Neutrophil (primary cell): Measurements from ENCODE around the gene DOCK3.
"Not testable (repeated sequence)": the region's sequence is repeated elsewhere in the genome, so short reads cannot be mapped to it uniquely, and the experiment has no call there.

ENCODE experiments used
- H3K27ac ChIP-seq: fragments of 200-600 bp; sonication (generic); 2 replicates; pipeline ENCODE4 v1.5.1; 2016; ENCODE audit warnings: mild to moderate bottlenecking, moderate library complexity
- H3K27me3 ChIP-seq: fragments of 200-600 bp; sonication (generic); 2 replicates; pipeline ENCODE4 v1.6.0; 2016; ENCODE audit warnings: mild to moderate bottlenecking
- H3K36me3 ChIP-seq: fragments of 200-600 bp; sonication (generic); 2 replicates; pipeline ENCODE4 v1.5.1; 2017
- H3K4me1 ChIP-seq, 2 experiments: fragments of 200-600 bp in 1 of 2; sonication (generic) in 1 of 2; 1 replicate in 1 of 2; 2 replicates in 1 of 2; pipeline versions ENCODE4 v1.5.1 to v1.6.1; 2013 to 2016; ENCODE audit warnings: low read depth in 1 of 2, low read length in 1 of 2, mild to moderate bottlenecking in 1 of 2, moderate library complexity in 1 of 2; ENCODE audit not compliant: control insufficient read depth in 1 of 2, insufficient read depth in 1 of 2
- H3K4me3 ChIP-seq, 2 experiments: fragments of 200-600 bp in 1 of 2; sonication (generic) in 1 of 2; 1 replicate in 1 of 2; 2 replicates in 1 of 2; pipeline ENCODE4 v1.5.1; 2013 to 2016; ENCODE audit warnings: low read depth in 1 of 2, low read length in 1 of 2, mild to moderate bottlenecking in 1 of 2, moderate library complexity in 1 of 2
- H3K9me3 ChIP-seq: fragments of 200-600 bp; sonication (generic); 2 replicates; pipeline ENCODE4 v1.5.1; 2016
- CTCF ChIP-seq: fragments of 200-600 bp; sonication (generic); IDR thresholded peaks from 2 replicates; pipeline ENCODE4 v1.5.1; 2016; ENCODE audit warnings: antibody characterized with exemption

DOCK3 gene

GRCh38 chr3:50883755-50884154, 209.0 kb downstream of the DOCK3 start:
- Histone ChIP-seq H3K4me1 (no peaks in the 10 kb centered on the region), H3K9me3 (no peaks in the 10 kb centered on the region), H3K27me3 (no peaks in the 10 kb centered on the region), H3K36me3 (no peaks in the 10 kb centered on the region), H3K27ac (no peak overlapping the region), H3K4me3 (no peak overlapping the region)
- no peak for TF ChIP-seq CTCF

GRCh38 chr3:50885070-50885850, 210.5 kb downstream of the DOCK3 start:
- Histone ChIP-seq H3K4me3 (no peak overlapping the region), H3K27ac (no peak overlapping the region), H3K9me3 (no peaks in the 10 kb centered on the region), H3K4me1 (no peaks in the 10 kb centered on the region), H3K36me3 (no peaks in the 10 kb centered on the region), H3K27me3 (no peaks in the 10 kb centered on the region)
- TF ChIP-seq CTCF: no peak

GRCh38 chr3:50890688-50891344, 216.1 kb downstream of the DOCK3 start:
- Histone ChIP-seq H3K9me3 (no peaks in the 10 kb centered on the region), H3K4me1 (no peaks in the 10 kb centered on the region), H3K27me3 (no peaks in the 10 kb centered on the region), H3K36me3 (no peaks in the 10 kb centered on the region), H3K4me3 (no peak overlapping the region), H3K27ac (no peak overlapping the region)
- no peak for TF ChIP-seq CTCF

GRCh38 chr3:50901097-50901496, 226.4 kb downstream of the DOCK3 start:
- not testable (repeated sequence) for H3K4me1 ChIP-seq, H3K9me3 ChIP-seq, H3K27me3 ChIP-seq, H3K4me3 ChIP-seq, H3K27ac ChIP-seq, H3K36me3 ChIP-seq

- H3K27me3 ChIP-seq: no peaks in the 10 kb centered on the region
- no peak overlapping the region for H3K27ac ChIP-seq
- H3K4me3 ChIP-seq: no peak overlapping the region
- no peaks in the 10 kb centered on the region for H3K36me3 ChIP-seq
- no peaks in the 10 kb centered on the region for H3K9me3 ChIP-seq
- no peaks in the 10 kb centered on the region for H3K4me1 ChIP-seq
- TF ChIP-seq CTCF: no peak
These were observed 238.0 kb downstream of the DOCK3 start for GRCh38 chr3:50912746-50913145.

GRCh38 chr3:50913260-50913659, 238.5 kb downstream of the DOCK3 start:
- no peak for TF ChIP-seq CTCF
- Histone ChIP-seq H3K4me3 (no peak overlapping the region), H3K9me3 (no peaks in the 10 kb centered on the region), H3K27ac (no peak overlapping the region), H3K27me3 (no peaks in the 10 kb centered on the region), H3K36me3 (no peaks in the 10 kb centered on the region), H3K4me1 (no peaks in the 10 kb centered on the region)

- not testable (repeated sequence) for H3K27me3 ChIP-seq, H3K4me3 ChIP-seq, H3K4me1 ChIP-seq, H3K36me3 ChIP-seq, H3K9me3 ChIP-seq, H3K27ac ChIP-seq
These were observed 247.3 kb downstream of the DOCK3 start for GRCh38 chr3:50922071-50922470.
